Coronary artery (tissue), 2 donors: ENCODE data around the gene UGT1A8.

Experiments used
- DNase-seq: peaks from one replicate; pipeline ENCODE4 v3.0.0-alpha.2; 2017; ENCODE audit warnings: low spot score
- H3K27ac ChIP-seq, 2 donors: fragments of 200-600 bp; sonication (generic); one replicate each; pipeline ENCODE4 v1.5.1; 2016 to 2019
- H3K4me3 ChIP-seq: fragments of 200-600 bp; sonication (generic); 2 replicates; pipeline ENCODE4 v1.5.1; 2016; ENCODE audit warnings: mild to moderate bottlenecking, moderate library complexity
- CTCF ChIP-seq: fragments of 200-600 bp; sonication (generic); IDR thresholded peaks from one replicate; pipeline ENCODE4 v1.5.1; 2019; ENCODE audit warnings: antibody characterized with exemption

UGT1A8 gene

GRCh38 chr2:233820774-233821105 is 203.3 kb downstream of the UGT1A8 start:
- Histone ChIP-seq H3K27ac (no peak overlapping the region), H3K4me3 (no peak overlapping the region)
- TF ChIP-seq CTCF = no peak
- DNase-seq = peak; percentile 60

GRCh38 chr2:233821196-233821595 is 203.8 kb downstream of the UGT1A8 start:
- H3K27ac ChIP-seq = no peak overlapping the region
- DNase-seq = peak; percentile 45
- no peak for TF ChIP-seq CTCF

GRCh38 chr2:233821709-233822100 is 204.3 kb downstream of the UGT1A8 start:
- Histone ChIP-seq H3K4me3 (no peak overlapping the region), H3K27ac (no peak overlapping the region)
- no peak for DNase-seq
- no peak for TF ChIP-seq CTCF

More at GRCh38 chr2:233821196-233821595, 203.8 kb downstream of the UGT1A8 start:
- no peak overlapping the region for H3K4me3 ChIP-seq

- H3K4me3 ChIP-seq = no peak overlapping the region
- peak; percentile 68 for DNase-seq
- H3K27ac ChIP-seq = no peak overlapping the region
- TF ChIP-seq CTCF = no peak
These were observed 204.8 kb downstream of the UGT1A8 start for GRCh38 chr2:233822101-233822771.
